ENCODE measurements around the gene NDUFB1. TPM values are rescaled to one million over a fixed set of nuclear protein-coding genes. Genes with fewer than 3 reads are reported as not detected.

Gene NDUFB1
- 286 and 765 TPM in 2 replicates for total RNA-seq (ENCODE audit: low replicate concordance)

DNA sequence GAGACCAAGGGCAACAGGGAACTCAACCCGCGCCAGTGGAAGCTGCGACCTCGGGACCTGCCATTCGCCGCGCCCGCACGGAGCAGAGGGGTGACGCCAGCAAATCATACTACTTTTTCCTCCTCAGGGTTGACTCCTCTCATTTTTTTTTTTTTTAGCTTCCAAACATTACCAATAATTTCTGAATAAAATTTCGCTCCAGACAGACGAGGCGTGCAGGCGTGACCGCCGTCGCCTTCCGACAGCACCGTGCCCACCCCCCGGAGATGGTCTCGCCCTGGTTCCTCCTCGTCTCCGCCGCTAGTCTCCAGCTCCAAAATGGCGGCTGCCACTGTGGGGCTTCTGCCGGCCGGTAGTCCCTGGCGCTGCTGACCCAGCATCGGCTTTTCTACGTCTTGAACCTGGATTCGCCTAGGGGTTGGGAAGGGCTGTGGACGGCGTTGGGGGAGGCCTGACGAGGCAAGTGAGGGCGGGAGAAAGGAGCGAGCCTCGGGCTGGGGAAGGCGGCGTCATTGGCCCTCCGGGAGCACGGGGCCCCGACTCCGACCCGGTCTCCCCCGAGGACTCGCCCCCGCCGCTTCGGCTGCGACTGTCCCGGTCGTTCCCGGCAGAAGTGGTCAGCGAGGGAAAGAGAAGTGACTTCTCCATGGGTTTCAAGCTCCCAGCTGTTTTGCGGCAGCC is at the start of gene NDUFB1, which contains the start of gene CPSF2:
TSS of gene NDUFB1 (minus strand) at position 37 of the 681 bp plus-strand sequence. CDS start 4,069 bp downstream, outside the sequence.
TSS of gene CPSF2 (plus strand) at position 300 of the 681 bp plus-strand sequence. CDS start 9,016 bp downstream, outside the sequence.
- DNase-seq (ENCODE audit: low read depth), result peak; percentile 77

DNA sequence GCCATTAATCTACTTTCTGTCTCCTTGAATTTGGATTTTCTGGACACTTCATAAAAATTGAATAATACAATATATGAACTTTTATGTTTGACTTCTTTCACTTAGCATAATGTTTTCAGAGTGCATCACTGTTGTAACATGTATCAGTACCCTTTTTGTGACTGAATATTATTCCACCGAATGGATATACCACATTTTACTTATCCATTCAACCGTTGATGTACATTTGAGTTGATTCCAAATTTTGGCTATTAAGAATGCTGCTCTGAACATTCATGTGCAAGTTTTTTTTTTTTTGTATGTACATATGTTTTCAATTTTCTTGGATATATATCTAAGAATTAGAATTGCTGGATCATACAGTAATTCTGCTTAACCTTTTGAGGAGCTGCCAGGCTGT is 43.5 kb upstream of the NDUFB1 start:
- DNase-seq (ENCODE audit: low read depth), result no peak
- TF ChIP-seq, protein P1, sequence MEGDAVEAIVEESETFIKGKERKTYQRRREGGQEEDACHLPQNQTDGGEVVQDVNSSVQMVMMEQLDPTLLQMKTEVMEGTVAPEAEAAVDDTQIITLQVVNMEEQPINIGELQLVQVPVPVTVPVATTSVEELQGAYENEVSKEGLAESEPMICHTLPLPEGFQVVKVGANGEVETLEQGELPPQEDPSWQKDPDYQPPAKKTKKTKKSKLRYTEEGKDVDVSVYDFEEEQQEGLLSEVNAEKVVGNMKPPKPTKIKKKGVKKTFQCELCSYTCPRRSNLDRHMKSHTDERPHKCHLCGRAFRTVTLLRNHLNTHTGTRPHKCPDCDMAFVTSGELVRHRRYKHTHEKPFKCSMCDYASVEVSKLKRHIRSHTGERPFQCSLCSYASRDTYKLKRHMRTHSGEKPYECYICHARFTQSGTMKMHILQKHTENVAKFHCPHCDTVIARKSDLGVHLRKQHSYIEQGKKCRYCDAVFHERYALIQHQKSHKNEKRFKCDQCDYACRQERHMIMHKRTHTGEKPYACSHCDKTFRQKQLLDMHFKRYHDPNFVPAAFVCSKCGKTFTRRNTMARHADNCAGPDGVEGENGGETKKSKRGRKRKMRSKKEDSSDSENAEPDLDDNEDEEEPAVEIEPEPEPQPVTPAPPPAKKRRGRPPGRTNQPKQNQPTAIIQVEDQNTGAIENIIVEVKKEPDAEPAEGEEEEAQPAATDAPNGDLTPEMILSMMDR (IDR thresholded peaks at IDR 0.05; ENCODE audit: insufficient read depth, low read length), result no peak
- no peak overlapping the region for H3K4me3 ChIP-seq (ENCODE audit: low read depth, low read length)

More for the DNA sequence above, at the start of gene NDUFB1, which contains the start of gene CPSF2:
- peak within 1 kb of the TSS; percentile 95 for H3K4me3 ChIP-seq (ENCODE audit: low read depth, low read length)
- TF ChIP-seq, protein P1 (IDR thresholded peaks at IDR 0.05; ENCODE audit: insufficient read depth, low read length), result no peak

DNA sequence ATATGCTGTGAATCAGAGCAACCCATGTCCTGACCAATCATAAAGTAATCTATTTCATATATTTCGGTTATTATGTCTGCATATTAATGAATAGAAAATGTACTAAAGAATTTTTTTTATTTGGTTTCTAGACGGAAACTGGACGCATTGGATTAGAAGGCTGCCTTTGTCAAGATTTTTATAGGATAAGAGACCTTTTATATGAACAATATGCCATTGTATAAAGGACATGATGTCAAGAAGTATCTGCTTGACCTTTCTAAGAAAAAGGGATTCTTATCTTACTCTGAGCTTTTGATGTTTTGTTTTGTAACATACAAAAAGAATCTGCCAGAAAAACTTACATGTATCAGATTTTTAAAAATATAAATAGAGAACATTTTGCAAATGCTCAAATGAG is 40.0 kb upstream of the NDUFB1 start:
- no peak overlapping the region for H3K4me3 ChIP-seq (ENCODE audit: low read depth, low read length)
- no peak for DNase-seq (ENCODE audit: low read depth)
- TF ChIP-seq, protein P1 (IDR thresholded peaks at IDR 0.05; ENCODE audit: insufficient read depth, low read length), result no peak

DNA sequence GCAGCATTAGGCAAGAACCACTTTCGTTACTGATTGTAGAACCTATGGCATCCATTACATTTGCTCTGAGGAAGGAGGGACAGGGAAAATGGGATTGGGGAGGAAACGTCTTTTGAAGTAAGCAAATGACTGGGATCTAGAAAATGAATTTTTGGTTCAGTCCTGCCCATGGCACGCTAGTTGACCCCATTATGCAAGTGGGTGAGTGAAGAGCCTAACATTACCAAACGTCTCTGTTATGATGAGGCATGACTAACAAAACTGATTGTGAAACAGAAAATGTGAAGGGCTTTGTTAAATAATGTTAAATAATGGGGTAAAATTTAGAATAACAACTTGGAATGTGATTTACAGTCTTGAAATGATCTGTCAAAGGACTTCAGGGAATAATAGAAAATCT is 39.1 kb upstream of the NDUFB1 start:
- DNase-seq (ENCODE audit: low read depth), result peak; percentile 86
- no peak overlapping the region for H3K4me3 ChIP-seq (ENCODE audit: low read depth, low read length)
- TF ChIP-seq, protein P1 (IDR thresholded peaks at IDR 0.05; ENCODE audit: insufficient read depth, low read length), result no peak

- TF ChIP-seq, protein P1 (IDR thresholded peaks at IDR 0.05; ENCODE audit: insufficient read depth, low read length), result no peak
- no peak overlapping the region for H3K4me3 ChIP-seq (ENCODE audit: low read depth, low read length)
- DNase-seq (ENCODE audit: low read depth), result peak; percentile 37
Observed at GRCh38 chr14:92154283-92154942, 32.9 kb upstream of the NDUFB1 start.

- TF ChIP-seq, protein P1 (IDR thresholded peaks at IDR 0.05; ENCODE audit: insufficient read depth, low read length), result no peak
Observed at GRCh38 chr14:92153581-92153980, 32.1 kb upstream of the NDUFB1 start.

More at GRCh38 chr14:92153581-92153980, 32.1 kb upstream of the NDUFB1 start:
- H3K4me3 ChIP-seq (ENCODE audit: low read depth, low read length), result no peak overlapping the region
- DNase-seq (ENCODE audit: low read depth), result no peak
